ENCODE measurements around the gene NMT1. TPM values are rescaled to one million over a fixed set of nuclear protein-coding genes. Genes with fewer than 3 reads are reported as not detected.

Gene NMT1
- total RNA-seq, 2 donors from 2014 or later: 71.8 to 83.5 TPM

- DNase-seq (ENCODE audit: low spot score): no peak
These were observed 6.5 kb downstream of the NMT1 start for GRCh38 chr17:45067637-45068036.

GRCh38 chr17:45070001-45070400 lies 8.9 kb downstream of the NMT1 start:
- no peak for DNase-seq (ENCODE audit: low spot score)
- intact Hi-C loops (cut with DNase I): no loop called here

More at GRCh38 chr17:45067637-45068036, 6.5 kb downstream of the NMT1 start:
- intact Hi-C loops (cut with DNase I): no loop called here

- intact Hi-C loops (cut with DNase I): no loop called here
- no peak for DNase-seq (ENCODE audit: low spot score)
These were observed 9.7 kb downstream of the NMT1 start for GRCh38 chr17:45070809-45071208.

- peak; percentile 34 for DNase-seq (ENCODE audit: low spot score)
These were observed 12.4 kb downstream of the NMT1 start for GRCh38 chr17:45073414-45074070.

GRCh38 chr17:45077643-45078042 lies 16.5 kb downstream of the NMT1 start:
- intact Hi-C loops (cut with DNase I): no loop called here
- peak; percentile 7 for DNase-seq (ENCODE audit: low spot score)

More at GRCh38 chr17:45073414-45074070, 12.4 kb downstream of the NMT1 start:
- intact Hi-C loops (cut with DNase I): no loop called here

GRCh38 chr17:45081047-45081703 lies 20.1 kb downstream of the NMT1 start:
- DNase-seq (ENCODE audit: low spot score): peak; percentile 67
- intact Hi-C loops (cut with DNase I): no loop called here

- DNase-seq (ENCODE audit: low spot score): no peak
- intact Hi-C loops (cut with DNase I): no loop called here
These were observed 25.3 kb downstream of the NMT1 start for GRCh38 chr17:45086391-45086790.

GRCh38 chr17:45086865-45087503 lies 25.9 kb downstream of the NMT1 start:
- DNase-seq (ENCODE audit: low spot score): peak; percentile 55
- intact Hi-C loops (cut with DNase I): no loop called here

GRCh38 chr17:45087504-45087975 lies 26.4 kb downstream of the NMT1 start:
- peak; percentile 34 for DNase-seq (ENCODE audit: low spot score)

GRCh38 chr17:45087978-45088377 lies 26.9 kb downstream of the NMT1 start:
- intact Hi-C loops (cut with DNase I): no loop called here
- DNase-seq (ENCODE audit: low spot score): peak; percentile 53

More at GRCh38 chr17:45087504-45087975, 26.4 kb downstream of the NMT1 start:
- intact Hi-C loops (cut with DNase I): no loop called here

- DNase-seq (ENCODE audit: low spot score): no peak
- intact Hi-C loops (cut with DNase I): no loop called here
These were observed 27.6 kb downstream of the NMT1 start for GRCh38 chr17:45088741-45089140.

- no peak for DNase-seq (ENCODE audit: low spot score)
- intact Hi-C loops (cut with DNase I): no loop called here
These were observed 29.6 kb downstream of the NMT1 start for GRCh38 chr17:45090711-45091110.

- intact Hi-C loops (cut with DNase I): no loop called here
- DNase-seq (ENCODE audit: low spot score): peak; percentile 24
These were observed 30.8 kb downstream of the NMT1 start for GRCh38 chr17:45091778-45092425.

GRCh38 chr17:45092911-45093430 lies 31.9 kb downstream of the NMT1 start:
- DNase-seq (ENCODE audit: low spot score): peak; percentile 95

GRCh38 chr17:45093444-45094110 lies 32.5 kb downstream of the NMT1 start:
- intact Hi-C loops (cut with DNase I): no loop called here
- no peak for DNase-seq (ENCODE audit: low spot score)

More at GRCh38 chr17:45092911-45093430, 31.9 kb downstream of the NMT1 start:
- intact Hi-C loops (cut with DNase I): no loop called here

GRCh38 chr17:45096141-45096540 lies 35.0 kb downstream of the NMT1 start:
- DNase-seq (ENCODE audit: low spot score): no peak
- intact Hi-C loops (cut with DNase I): no loop called here

GRCh38 chr17:45096926-45097325 lies 35.8 kb downstream of the NMT1 start:
- no peak for DNase-seq (ENCODE audit: low spot score)
- intact Hi-C loops (cut with DNase I): no loop called here

GRCh38 chr17:45098081-45098868 lies 37.2 kb downstream of the NMT1 start:
- intact Hi-C loops (cut with DNase I): no loop called here
- no peak for DNase-seq (ENCODE audit: low spot score)

All from posterior vena cava (tissue), 2 donors.